Mucosa of descending colon (tissue), 3 donors: ENCODE measurements around the gene FOSL2. TPM values are rescaled to one million over a fixed set of nuclear protein-coding genes. Genes with fewer than 3 reads are reported as not detected.

Experiments
- ATAC-seq: fragments of 200-7000 bp; cut with Tn5 transposase; one replicate; pipeline ENCODE4 v1.9.1; 2020; ENCODE audit warnings: mild to moderate bottlenecking, moderate library complexity
- DNase-seq, 3 donors: peaks; one replicate each; pipeline ENCODE4 v3.0.0-alpha.2; 2020
- H3K36me3 ChIP-seq: fragments of 200-600 bp; one replicate; pipeline ENCODE4 v1.8.0; 2021; ENCODE audit warnings: low read depth, mild to moderate bottlenecking
- H3K4me1 ChIP-seq: fragments of 200-600 bp; one replicate; pipeline ENCODE4 v1.8.0; 2021; ENCODE audit warnings: low read depth, mild to moderate bottlenecking
- H3K4me3 ChIP-seq: fragments of 200-600 bp; one replicate; pipeline ENCODE4 v1.8.0; 2021; ENCODE audit warnings: mild to moderate bottlenecking
- H3K9me3 ChIP-seq: fragments of 200-600 bp; one replicate; pipeline ENCODE4 v1.8.0; 2021; ENCODE audit warnings: mild to moderate bottlenecking
- CTCF ChIP-seq: fragments of 200-600 bp; IDR thresholded peaks from one replicate; pipeline ENCODE4 v1.8.0; 2022; ENCODE audit warnings: antibody characterized with exemption, mild to moderate bottlenecking
- intact Hi-C, 2 donors: fragments of 100-400 bp; cut with DNase I in 1 of 2; cut with micrococcal nuclease in 1 of 2; formaldehyde crosslinking; loops; one replicate each; pipeline versions ENCODE4 v1.11.0 to v1.11.1; 2022; cut with DNase I, micrococcal nuclease
- total RNA-seq, 3 donors: library from RNA; stranded (reverse); fragmentation: NEBNext Ultra II Directional in 2 of 3; extraction: Animal tissue kit (Norgen Biotek cat#: 25700) in 2 of 3; gene quantifications; one replicate each; pipeline versions ENCODE4 v1.2.1 to v1.2.4, GENCODE V29; 2021 to 2023
- donor health status: DM: no; HTN: no; CAD: no; lungs with moderate emphysema.
- donor health status: DM: no; HTN: no; CAD: no.
- donor health status: DM: no; HTN: yes; CAD: no.

The FOSL2 gene
- total RNA-seq, 3 donors from 2014 or later: 160 to 166 (median 162) TPM

- no peak for TF ChIP-seq CTCF
- H3K9me3 ChIP-seq: no peaks in the 10 kb centered on the region
- no peaks in the 10 kb centered on the region for H3K36me3 ChIP-seq
- no peaks in the 10 kb centered on the region for H3K4me1 ChIP-seq
- DNase-seq (peak in 2 of 3 donors; percentile 36 to 50), ATAC-seq (peak; percentile 24)
- intact Hi-C loops: no loop called here
- no peak overlapping the region for H3K4me3 ChIP-seq
Observed at GRCh38 chr2:28346587-28346986, 46.1 kb upstream of the FOSL2 start.

DNA sequence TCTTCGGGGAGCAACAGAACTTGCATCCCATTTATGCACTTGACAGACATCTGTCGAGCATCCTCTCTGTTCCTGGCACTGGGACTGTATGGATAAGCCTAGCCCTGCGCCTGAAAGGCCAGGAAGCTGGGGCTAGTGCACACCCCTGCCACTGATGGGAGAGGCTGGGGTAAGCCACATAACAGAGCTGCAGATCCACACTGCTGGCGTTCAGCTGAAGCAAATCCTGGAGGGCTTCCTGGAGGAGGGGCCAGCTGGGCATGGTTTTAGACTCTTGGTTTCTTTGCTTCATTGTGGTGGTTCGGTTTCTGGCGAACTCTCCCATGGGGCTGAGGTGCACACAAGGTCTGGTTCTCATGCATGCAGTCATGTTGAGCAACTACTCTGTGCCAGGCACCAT lies 45.5 kb upstream of the FOSL2 start:
- no peak for ATAC-seq

DNA sequence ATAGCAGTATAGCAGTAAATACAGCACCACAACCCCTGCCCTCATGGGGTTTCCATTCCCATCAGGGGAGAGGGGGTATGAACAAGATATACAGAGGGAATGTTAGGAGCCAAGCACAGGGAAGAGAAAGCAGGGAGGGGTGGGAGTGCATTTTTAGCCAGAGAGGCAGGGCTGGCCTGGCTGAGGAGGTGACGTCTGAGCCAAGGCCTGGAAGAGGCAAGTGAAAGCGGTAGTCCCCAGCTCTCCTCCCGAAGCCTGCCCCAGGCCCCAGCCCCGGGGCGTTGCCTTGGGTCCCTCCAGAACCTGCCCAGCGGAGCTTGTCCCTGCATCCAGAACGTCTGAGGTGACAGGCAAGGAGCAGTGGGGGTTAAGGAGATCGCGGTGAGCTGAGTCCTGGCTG lies 45.1 kb upstream of the FOSL2 start:
- intact Hi-C loops: no loop called here
- no peak for TF ChIP-seq CTCF
- Histone ChIP-seq H3K9me3 (no peaks in the 10 kb centered on the region), H3K4me1 (no peaks in the 10 kb centered on the region), H3K36me3 (no peaks in the 10 kb centered on the region), H3K4me3 (no peak overlapping the region)
- DNase-seq: peak in 1 of 3 donors; percentile 23
- ATAC-seq: peak; percentile 8

More for the DNA sequence above, 45.5 kb upstream of the FOSL2 start:
- H3K4me1 ChIP-seq: no peaks in the 10 kb centered on the region
- no peak overlapping the region for H3K4me3 ChIP-seq
- H3K36me3 ChIP-seq: no peaks in the 10 kb centered on the region
- no peak for TF ChIP-seq CTCF
- H3K9me3 ChIP-seq: no peaks in the 10 kb centered on the region
- DNase-seq: peak in 2 of 3 donors; percentile 16 to 22
- intact Hi-C loops: no loop called here

DNA sequence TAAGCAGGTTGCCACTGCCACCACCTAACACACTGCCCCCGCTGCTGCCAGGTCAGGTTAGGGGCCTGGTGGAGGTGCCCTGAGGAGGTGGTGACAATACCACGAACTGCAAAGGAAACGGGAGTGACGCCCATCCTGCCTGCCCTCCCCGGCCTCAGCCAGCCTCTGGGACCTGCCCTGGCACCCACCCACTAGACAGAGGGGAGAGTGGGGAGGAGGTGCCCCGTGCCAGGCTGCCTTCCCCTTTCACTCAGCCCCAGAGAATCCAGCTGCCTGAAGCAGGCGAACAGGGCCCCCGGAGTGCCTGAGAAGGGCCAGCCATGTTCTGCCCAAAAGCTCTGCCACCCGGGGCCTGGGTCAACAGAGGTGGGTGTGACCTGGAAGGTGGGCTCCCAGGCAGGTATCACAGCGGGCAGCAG lies 44.5 kb upstream of the FOSL2 start:
- DNase-seq: peak in 2 of 3 donors; percentile 19 to 53
- Histone ChIP-seq H3K36me3 (no peaks in the 10 kb centered on the region), H3K9me3 (no peaks in the 10 kb centered on the region), H3K4me3 (no peak overlapping the region), H3K4me1 (no peaks in the 10 kb centered on the region)
- no peak for TF ChIP-seq CTCF
- peak; percentile 14 for ATAC-seq
- intact Hi-C loops: no loop called here

DNA sequence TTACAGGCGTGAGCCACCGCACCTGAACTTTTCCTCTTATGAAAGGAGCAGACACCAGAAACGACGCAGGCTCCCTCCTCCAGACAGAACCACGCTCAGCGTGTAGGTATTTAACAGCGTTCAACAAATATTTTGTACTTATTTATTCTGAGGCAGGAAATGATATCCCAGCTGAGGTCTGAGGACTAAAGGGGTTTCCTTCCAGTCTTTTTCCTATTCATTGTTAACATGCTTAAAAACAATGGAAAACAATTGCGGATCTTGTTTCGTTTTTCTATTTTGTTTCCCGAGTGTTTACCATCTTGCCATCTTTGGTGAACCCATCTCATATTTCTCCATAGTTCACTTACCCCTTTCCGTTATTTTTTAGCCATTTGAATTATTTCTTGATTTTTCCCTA lies 43.7 kb upstream of the FOSL2 start:
- TF ChIP-seq CTCF: no peak
- DNase-seq (peak in 1 of 3 donors; percentile 11), ATAC-seq (no peak)
- Histone ChIP-seq H3K9me3 (no peaks in the 10 kb centered on the region), H3K4me3 (no peak overlapping the region), H3K36me3 (no peaks in the 10 kb centered on the region), H3K4me1 (no peaks in the 10 kb centered on the region)
- intact Hi-C loops: no loop called here

GRCh38 chr2:28349546-28350165 lies 43.0 kb upstream of the FOSL2 start:
- no peak for TF ChIP-seq CTCF
- ATAC-seq: no peak
- Histone ChIP-seq H3K9me3 (no peaks in the 10 kb centered on the region), H3K4me1 (no peaks in the 10 kb centered on the region), H3K36me3 (no peaks in the 10 kb centered on the region), H3K4me3 (no peak overlapping the region)
- intact Hi-C loops: no loop called here
- DNase-seq: peak in 1 of 3 donors; percentile 15
